Choroid plexus epithelial cell (primary cell): Measurements from ENCODE around the gene ARL16.

Experiments
- DNase-seq: peaks from one replicate; pipeline ENCODE4 v3.0.0-alpha.2; 2010; ENCODE audit warnings: low read depth
- H3K4me3 ChIP-seq: 2 replicates; pipeline ENCODE4 v1.5.1; 2011; ENCODE audit warnings: low read depth, mild to moderate bottlenecking, control low read depth, low read length, moderate library complexity
- CTCF ChIP-seq: conservative IDR thresholded peaks from 2 replicates; pipeline ENCODE4 v1.5.1; 2011; ENCODE audit warnings: low read depth, mild to moderate bottlenecking, control low read depth, inconsistent platforms, low read length, moderate library complexity

The ARL16 gene

GRCh38 chr17:81720267-81721071 lies 36.9 kb upstream of the ARL16 start:
- H3K4me3 ChIP-seq, result no peak overlapping the region
- DNase-seq, result no peak
- TF ChIP-seq CTCF, result no peak

GRCh38 chr17:81719410-81720266 lies 36.0 kb upstream of the ARL16 start:
- DNase-seq, result no peak
- H3K4me3 ChIP-seq, result no peak overlapping the region
- TF ChIP-seq CTCF, result no peak

GRCh38 chr17:81717766-81718089 lies 34.1 kb upstream of the ARL16 start:
- no peak for TF ChIP-seq CTCF
- H3K4me3 ChIP-seq, result no peak overlapping the region
- no peak for DNase-seq

GRCh38 chr17:81717049-81717765 lies 33.6 kb upstream of the ARL16 start:
- TF ChIP-seq CTCF, result no peak
- H3K4me3 ChIP-seq, result no peak overlapping the region
- DNase-seq, result no peak

- no peak for TF ChIP-seq CTCF
- H3K4me3 ChIP-seq, result no peak overlapping the region
- no peak for DNase-seq
These were observed 33.0 kb upstream of the ARL16 start for GRCh38 chr17:81716674-81716996.

- no peak for TF ChIP-seq CTCF
- H3K4me3 ChIP-seq, result no peak overlapping the region
- no peak for DNase-seq
These were observed 32.5 kb upstream of the ARL16 start for GRCh38 chr17:81715872-81716673.
